SU-DHL-6 (cell line): ENCODE measurements around the gene CCL1.

Experiments
- H2AFZ ChIP-seq: fragments of 200-600 bp; sonication (generic); 2 replicates; pipeline ENCODE4 v1.6.1; 2014; ENCODE audit warnings: low read depth, mild to moderate bottlenecking, moderate library complexity, mixed read lengths, antibody characterized with exemption, low read length; ENCODE audit not compliant: severe bottlenecking
- H3F3A ChIP-seq: fragments of 200-600 bp; shearing (Covaris generic); 2 replicates; pipeline ENCODE4 v1.6.0; 2016; ENCODE audit warnings: antibody characterized with exemption, mild to moderate bottlenecking; ENCODE audit not compliant: insufficient read depth
- H3K27ac ChIP-seq: fragments of 200-600 bp; sonication (generic); 2 replicates; pipeline ENCODE4 v1.5.1; 2016; ENCODE audit warnings: low read depth, mild to moderate bottlenecking, low read length, moderate library complexity, mixed read lengths
- H3K27me3 ChIP-seq: fragments of 200-600 bp; sonication (generic), shearing (Covaris generic); 2 replicates; pipeline ENCODE4 v1.6.0; 2014; ENCODE audit warnings: mild to moderate bottlenecking, low read length
- H3K36me3 ChIP-seq: fragments of 200-600 bp; sonication (generic); 2 replicates; pipeline ENCODE4 v1.6.1; 2014; ENCODE audit warnings: mild to moderate bottlenecking, low read length, mixed read lengths
- H3K4me2 ChIP-seq: fragments of 300-600, 200-600 bp; shearing (Covaris generic), sonication (generic); 2 replicates; pipeline ENCODE4 v1.6.0; 2014; ENCODE audit warnings: low read length, low read depth, mild to moderate bottlenecking; ENCODE audit not compliant: poor library complexity, severe bottlenecking
- H3K4me3 ChIP-seq: fragments of 200-600 bp; sonication (generic); 2 replicates; pipeline ENCODE4 v1.5.1; 2014; ENCODE audit warnings: antibody characterized with exemption, low read length, mild to moderate bottlenecking, mixed read lengths; ENCODE audit not compliant: insufficient read depth, poor library complexity, severe bottlenecking
- H3K79me2 ChIP-seq: fragments of 200-600 bp; sonication (generic); 2 replicates; pipeline ENCODE4 v1.6.1; 2014; ENCODE audit warnings: mild to moderate bottlenecking, low read length, moderate library complexity; ENCODE audit not compliant: insufficient read depth
- H3K9ac ChIP-seq: fragments of 200-600 bp; sonication (generic); 2 replicates; pipeline ENCODE4 v1.7.0; 2014; ENCODE audit warnings: mild to moderate bottlenecking, low read length
- H3K9me2 ChIP-seq: fragments of 200-600 bp; sonication (generic); replicated peaks from 2 replicates; pipeline ENCODE4 v1.6.1; 2014; ENCODE audit warnings: low read length; ENCODE audit not compliant: insufficient read depth
- H3K9me3 ChIP-seq: fragments of 200-600 bp; sonication (generic); 2 replicates; pipeline ENCODE4 v1.6.1; 2014; ENCODE audit warnings: low read length, mixed read lengths; ENCODE audit not compliant: insufficient read depth
- H4K20me1 ChIP-seq: fragments of 200-600 bp; sonication (generic); 2 replicates; pipeline ENCODE4 v1.6.1; 2014; ENCODE audit warnings: low read depth, mild to moderate bottlenecking, antibody characterized with exemption, low read length, moderate library complexity, mixed read lengths
- CTCF ChIP-seq: fragments of 200-600 bp; sonication (generic); IDR thresholded peaks from one replicate; pipeline ENCODE4 v1.5.1; 2017; ENCODE audit warnings: antibody characterized with exemption, mild to moderate bottlenecking, low read length, moderate library complexity; ENCODE audit not compliant: insufficient read depth, poor library complexity, severe bottlenecking
- EZH2phosphoT487 ChIP-seq: fragments of 200-600 bp; sonication (generic), shearing (Covaris generic); conservative IDR thresholded peaks from 2 replicates; pipeline ENCODE4 v1.6.1; 2018; ENCODE audit warnings: mild to moderate bottlenecking, antibody characterized with exemption, low read length, moderate library complexity, mixed read lengths

Gene CCL1

GRCh38 chr17:34356194-34356593 is 6.8 kb downstream of the CCL1 start, which contains the start of gene CCL13:
CCL13 (plus strand) TSS chr17:34356480; CDS start chr17:34356527, 47 bp downstream.
- Histone ChIP-seq H3K4me2 (no peak within 1 kb of the TSS), H2AFZ (no peak within 1 kb of the TSS), H3K79me2 (no peaks in the 10 kb centered on the region), H3K4me3 (no peak within 1 kb of the TSS), H3F3A (no peaks in the 10 kb centered on the region), H4K20me1 (no peaks in the 10 kb centered on the region), H3K27ac (no peak within 1 kb of the TSS), H3K9ac (no peak within 1 kb of the TSS), H3K9me2 (no peaks in the 10 kb centered on the region), H3K27me3 (no peaks in the 10 kb centered on the region), H3K9me3 (no peaks in the 10 kb centered on the region), H3K36me3 (no peaks in the 10 kb centered on the region)
- TF ChIP-seq CTCF = no peak
- TF ChIP-seq EZH2phosphoT487 = no peak

- Histone ChIP-seq H3K27ac (no peak overlapping the region), H4K20me1 (no peaks in the 10 kb centered on the region), H3K4me3 (no peak overlapping the region), H2AFZ (no peak overlapping the region), H3K9me3 (no peaks in the 10 kb centered on the region), H3K9me2 (no peaks in the 10 kb centered on the region), H3K27me3 (no peaks in the 10 kb centered on the region), H3K79me2 (no peaks in the 10 kb centered on the region), H3K4me2 (no peak overlapping the region), H3K9ac (no peak overlapping the region), H3K36me3 (no peaks in the 10 kb centered on the region), H3F3A (no peaks in the 10 kb centered on the region)
- TF ChIP-seq CTCF (no peak), EZH2phosphoT487 (no peak)
Measured at GRCh38 chr17:34354637-34355036, 8.4 kb downstream of the CCL1 start.

GRCh38 chr17:34352191-34352590 is 10.8 kb downstream of the CCL1 start:
- no peak overlapping the region for H3K4me2 ChIP-seq
- no peaks in the 10 kb centered on the region for H3K36me3 ChIP-seq
- no peaks in the 10 kb centered on the region for H3K79me2 ChIP-seq
- H3F3A ChIP-seq = no peaks in the 10 kb centered on the region
- no peaks in the 10 kb centered on the region for H4K20me1 ChIP-seq
- no peak overlapping the region for H3K4me3 ChIP-seq
- no peak for TF ChIP-seq EZH2phosphoT487
- no peak for TF ChIP-seq CTCF
- no peak overlapping the region for H2AFZ ChIP-seq
- no peaks in the 10 kb centered on the region for H3K9me2 ChIP-seq
- H3K9me3 ChIP-seq = no peaks in the 10 kb centered on the region
- no peak overlapping the region for H3K9ac ChIP-seq
- H3K27me3 ChIP-seq = no peaks in the 10 kb centered on the region
- no peak overlapping the region for H3K27ac ChIP-seq

DNA sequence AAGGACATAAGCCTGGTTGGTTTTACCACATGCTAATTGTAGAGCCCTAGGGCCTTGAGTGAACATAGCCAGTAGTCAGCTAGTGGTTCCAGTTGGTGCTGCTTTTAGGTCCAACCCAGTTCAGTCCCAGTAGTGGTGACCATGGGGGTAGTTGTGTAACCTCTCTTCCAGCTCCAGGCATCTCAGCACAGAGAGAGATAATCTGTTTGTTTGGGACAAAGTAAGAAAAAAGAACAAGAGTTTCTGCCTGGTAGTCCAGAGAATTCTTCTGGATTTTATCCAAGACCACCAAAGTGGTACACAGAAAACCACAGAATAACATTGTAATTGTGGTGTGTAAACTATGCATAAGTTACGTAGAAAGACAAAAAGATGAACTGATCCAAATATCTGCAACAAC is 11.9 kb downstream of the CCL1 start:
- Histone ChIP-seq H4K20me1 (no peaks in the 10 kb centered on the region), H3K27me3 (no peaks in the 10 kb centered on the region), H3K9ac (no peak overlapping the region), H3F3A (no peaks in the 10 kb centered on the region), H3K4me3 (no peak overlapping the region), H3K9me2 (no peaks in the 10 kb centered on the region), H3K4me2 (no peak overlapping the region), H3K9me3 (no peaks in the 10 kb centered on the region), H3K36me3 (no peaks in the 10 kb centered on the region), H3K27ac (no peak overlapping the region), H3K79me2 (no peaks in the 10 kb centered on the region), H2AFZ (no peak overlapping the region)
- TF ChIP-seq EZH2phosphoT487 (no peak), CTCF (no peak)
